MCF 10A (cell line): ENCODE measurements around the gene APOBEC3B. TPM values are rescaled to one million over a fixed set of nuclear protein-coding genes. Genes with fewer than 3 reads are reported as not detected.

Experiments
- BruUV-seq: library from RNA; stranded (reverse); fragments of 400-500 nt; replicated peaks from 2 replicates; lab custom pipeline; 2021; lab: Mats Ljungman, UMichigan
- CTCF ChIA-PET: fragments of 300-600 bp; sonication (Branson Sonifier 250); formaldehyde crosslinking; extraction: SDS; loops from one replicate; lab custom pipeline; 2021; ENCODE audit warnings: antibody characterized with exemption, inconsistent platforms; lab: Yijun Ruan, JAX
- POLR2A ChIA-PET: fragments of 300-600, 350-650 bp; sonication (Branson Sonifier 250); formaldehyde crosslinking; extraction: SDS; loops from one replicate; lab custom pipeline; 2020; ENCODE audit warnings: antibody characterized with exemption, inconsistent platforms; lab: Yijun Ruan, JAX
- DNase-seq: peaks from one replicate; pipeline ENCODE4 v3.0.0-alpha.2; 2018; ENCODE audit not compliant: unreplicated experiment
- H3K27ac Mint-ChIP-seq: one replicate; pipeline ENCODE4 v1.8.0; 2022; ENCODE audit warnings: mild to moderate bottlenecking, low read depth, mixed read lengths; ENCODE audit not compliant: unreplicated experiment
- H3K27me3 Mint-ChIP-seq: one replicate; pipeline ENCODE4 v1.8.0; 2022; ENCODE audit warnings: mixed read lengths; ENCODE audit not compliant: insufficient read depth, unreplicated experiment
- H3K36me3 Mint-ChIP-seq: one replicate; pipeline ENCODE4 v1.8.0; 2022; ENCODE audit warnings: mild to moderate bottlenecking, moderate library complexity, mixed read lengths; ENCODE audit not compliant: insufficient read depth, unreplicated experiment
- H3K4me1 Mint-ChIP-seq: one replicate; pipeline ENCODE4 v1.8.0; 2022; ENCODE audit warnings: mixed read lengths; ENCODE audit not compliant: insufficient read depth, unreplicated experiment
- H3K4me3 Mint-ChIP-seq: one replicate; pipeline ENCODE4 v1.8.0; 2022; ENCODE audit warnings: mild to moderate bottlenecking, moderate library complexity, mixed read lengths; ENCODE audit not compliant: unreplicated experiment
- H3K9me3 Mint-ChIP-seq: one replicate; pipeline ENCODE4 v1.8.0; 2022; ENCODE audit warnings: mixed read lengths; ENCODE audit not compliant: unreplicated experiment
- CTCF ChIP-seq: fragments of 200-600 bp; IDR thresholded peaks from one replicate; pipeline ENCODE4 v1.8.0; 2022; ENCODE audit warnings: antibody characterized with exemption, mild to moderate bottlenecking; ENCODE audit not compliant: unreplicated experiment
- intact Hi-C: fragments of 100-400 bp; cut with micrococcal nuclease; formaldehyde crosslinking; loops from 2 replicates; pipeline ENCODE4 v1.14.1; 2022
- total RNA-seq: library from RNA; stranded (reverse); gene quantifications from 2 replicates; pipeline ENCODE4 v1.2.3, GENCODE V29; 2022

APOBEC3B gene
- total RNA-seq, 1 experiment from 2014 or later = 1.1 TPM

DNA sequence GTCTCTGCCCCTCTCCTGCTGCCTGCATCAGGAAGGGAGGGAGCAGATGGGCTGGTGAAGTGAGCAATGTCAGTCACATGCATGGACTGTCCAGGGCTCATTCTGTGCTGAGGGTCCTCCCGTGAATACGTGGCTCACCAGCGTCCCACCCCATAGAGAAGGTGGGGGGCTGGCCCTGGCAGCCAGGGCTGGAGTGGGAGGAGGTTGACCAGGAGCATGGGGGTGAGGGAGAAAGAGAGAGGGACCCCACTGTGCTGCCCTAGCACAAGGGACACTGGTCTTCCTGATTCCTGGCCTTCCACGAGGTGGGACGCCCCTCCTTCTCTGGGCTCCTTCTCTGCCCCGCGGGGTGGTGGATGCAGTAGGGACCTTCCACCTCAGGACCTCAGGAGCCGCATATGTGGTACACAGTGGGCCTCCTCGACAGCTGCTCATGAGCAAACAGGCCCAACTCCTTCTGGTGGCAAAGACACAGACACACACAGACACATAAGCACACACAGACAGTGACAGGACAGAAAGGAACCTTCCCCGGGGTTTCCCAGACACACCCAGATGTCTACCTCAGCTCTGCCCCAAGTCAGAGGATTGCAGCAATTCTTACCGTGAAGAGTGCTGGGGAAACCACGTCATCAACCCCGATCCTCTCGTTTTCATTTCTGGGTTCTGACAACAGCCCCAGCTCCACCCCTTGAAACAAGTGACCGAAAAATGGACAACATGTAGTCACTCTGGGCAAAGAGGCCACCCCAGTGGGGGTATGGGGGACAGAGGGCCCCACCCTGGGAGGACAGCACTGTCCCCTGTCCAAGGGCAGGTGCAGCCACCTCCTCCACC lies 28.4 kb upstream of the APOBEC3B start:
- no peak for TF ChIP-seq CTCF
- intact Hi-C loops = no loop called here
- peak; percentile 59 for DNase-seq
- H3K36me3 Mint-ChIP-seq = no peaks in the 10 kb centered on the region
- H3K27ac Mint-ChIP-seq = peak overlapping the region; percentile 36
- ChIA-PET POLR2A (interaction anchor here (0.6 to 1.1 kb wide), 5 partner anchors 30 to 1901 kb away, joined by 3 to 4 read pairs (median 3); no protein-coding TSS in a partner anchor), CTCF (interaction anchor here (0.6 to 0.9 kb wide), 2 partner anchors 12 to 187 kb away, joined by 3 to 4 read pairs; no protein-coding TSS in a partner anchor)
- H3K9me3 Mint-ChIP-seq = no peaks in the 10 kb centered on the region
- H3K27me3 Mint-ChIP-seq = peaks cover 67% of the 10 kb centered on the region
- BruUV-seq = no TSS peak
- no peak overlapping the region for H3K4me3 Mint-ChIP-seq
- H3K4me1 Mint-ChIP-seq = peaks cover 18% of the 10 kb centered on the region

- intact Hi-C loops = no loop called here
- peak overlapping the region; percentile 36 for H3K27ac Mint-ChIP-seq
These were observed 27.6 kb upstream of the APOBEC3B start for GRCh38 chr22:38954414-38955043.

GRCh38 chr22:38955250-38955905 lies 26.8 kb upstream of the APOBEC3B start:
- no peak overlapping the region for H3K4me3 Mint-ChIP-seq
- ChIA-PET CTCF (interaction anchor here (0.5 to 0.6 kb wide), 2 partner anchors 156 to 365 kb away, joined by 3 read pairs; no protein-coding TSS in a partner anchor), POLR2A (no interaction called here)
- no peaks in the 10 kb centered on the region for H3K36me3 Mint-ChIP-seq
- H3K27me3 Mint-ChIP-seq = peaks cover 59% of the 10 kb centered on the region
- intact Hi-C loops = no loop called here
- H3K9me3 Mint-ChIP-seq = no peaks in the 10 kb centered on the region
- no TSS peak for BruUV-seq
- no peak overlapping the region for H3K27ac Mint-ChIP-seq
- no peak for TF ChIP-seq CTCF
- H3K4me1 Mint-ChIP-seq = peaks cover 18% of the 10 kb centered on the region
- DNase-seq = no peak

More at GRCh38 chr22:38954414-38955043, 27.6 kb upstream of the APOBEC3B start:
- no peak for TF ChIP-seq CTCF
- no peaks in the 10 kb centered on the region for H3K9me3 Mint-ChIP-seq
- H3K27me3 Mint-ChIP-seq = peaks cover 68% of the 10 kb centered on the region
- POLR2A ChIA-PET = interaction anchor here (0.6 to 1.1 kb wide), 5 partner anchors 30 to 1900 kb away, joined by 3 to 4 read pairs (median 3); no protein-coding TSS in a partner anchor
- CTCF ChIA-PET = interaction anchor here (0.6 to 0.9 kb wide), 2 partner anchors 13 to 188 kb away, joined by 3 to 4 read pairs; no protein-coding TSS in a partner anchor
- no TSS peak for BruUV-seq
- DNase-seq = no peak
- no peaks in the 10 kb centered on the region for H3K36me3 Mint-ChIP-seq
- no peak overlapping the region for H3K4me3 Mint-ChIP-seq
- peaks cover 18% of the 10 kb centered on the region for H3K4me1 Mint-ChIP-seq
